DMS 273 treated with DMSO at 0.1 percent for 48 hours (cell line): ENCODE measurements around the gene PCID2.
"Not testable (repeated sequence)": the region's sequence is repeated elsewhere in the genome, so short reads cannot be mapped to it uniquely, and the experiment has no call there.

Experiments used
- DNase-seq: peaks from one replicate; lab custom pipeline; 2025; lab: John Stamatoyannopoulos, UW

PCID2 gene

GRCh38 chr13:113166266-113166665 is 42.2 kb downstream of the PCID2 start:
- no peak for DNase-seq

DNA sequence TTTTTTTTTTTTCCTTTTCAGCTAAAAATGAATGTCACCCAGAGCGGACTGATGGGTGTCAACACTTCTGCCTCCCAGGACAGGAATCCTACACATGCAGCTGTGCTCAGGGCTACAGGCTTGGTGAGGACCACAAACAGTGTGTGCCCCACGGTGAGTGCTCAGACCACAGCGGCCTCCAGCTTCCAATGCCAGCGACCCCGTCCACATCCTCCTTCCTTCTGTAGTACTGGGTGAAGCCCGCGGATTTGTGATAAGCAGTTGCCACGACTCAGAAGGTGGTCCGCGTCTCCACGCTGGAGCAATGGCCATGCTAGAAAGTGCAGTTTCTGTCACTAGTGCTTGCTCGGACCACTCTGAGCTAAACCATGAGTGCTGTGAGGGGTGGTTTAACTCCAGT is 44.0 kb downstream of the PCID2 start:
- no peak for DNase-seq

GRCh38 chr13:113162783-113163685 is 45.4 kb downstream of the PCID2 start:
- DNase-seq = no peak

DNA sequence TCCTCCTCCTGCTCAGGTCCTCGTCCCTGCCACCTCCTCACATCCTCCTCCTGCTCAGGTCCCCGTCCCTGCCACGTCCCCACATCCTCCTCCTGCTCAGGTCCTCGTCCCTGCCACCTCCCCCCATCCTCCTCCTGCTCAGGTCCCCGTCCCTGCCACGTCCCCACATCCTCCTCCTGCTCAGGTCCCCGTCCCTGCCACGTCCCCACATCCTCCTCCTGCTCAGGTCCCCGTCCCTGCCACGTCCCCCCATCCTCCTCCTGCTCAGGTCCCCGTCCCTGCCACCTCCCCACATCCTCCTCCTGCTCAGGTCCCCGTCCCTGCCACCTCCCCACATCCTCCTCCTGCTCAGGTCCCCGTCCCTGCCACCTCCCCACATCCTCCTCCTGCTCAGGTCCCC is 46.5 kb downstream of the PCID2 start:
- not testable (repeated sequence) for DNase-seq

- no peak for DNase-seq
Observed at GRCh38 chr13:113161433-113161832, 47.0 kb downstream of the PCID2 start.

DNA sequence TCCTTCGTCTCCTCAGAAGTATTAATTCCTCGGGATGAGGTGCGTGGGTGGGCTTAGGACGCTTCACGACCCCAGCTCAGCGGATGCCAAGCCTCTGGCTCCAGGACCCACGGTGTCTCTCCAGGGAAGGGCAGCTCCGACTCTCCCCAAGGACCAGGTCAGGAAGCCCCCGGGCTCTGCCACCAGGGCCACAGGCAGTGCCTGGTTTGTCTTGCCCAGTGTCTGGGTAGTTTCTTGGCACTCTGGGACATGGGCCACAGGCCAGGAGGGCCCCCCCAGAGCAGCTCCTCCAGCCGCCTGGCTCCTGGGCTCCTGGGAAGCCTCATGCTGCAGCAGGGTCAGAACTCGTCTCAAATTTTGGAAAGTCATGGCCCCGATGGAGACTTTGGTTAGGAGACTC is 47.5 kb downstream of the PCID2 start:
- DNase-seq = no peak

DNA sequence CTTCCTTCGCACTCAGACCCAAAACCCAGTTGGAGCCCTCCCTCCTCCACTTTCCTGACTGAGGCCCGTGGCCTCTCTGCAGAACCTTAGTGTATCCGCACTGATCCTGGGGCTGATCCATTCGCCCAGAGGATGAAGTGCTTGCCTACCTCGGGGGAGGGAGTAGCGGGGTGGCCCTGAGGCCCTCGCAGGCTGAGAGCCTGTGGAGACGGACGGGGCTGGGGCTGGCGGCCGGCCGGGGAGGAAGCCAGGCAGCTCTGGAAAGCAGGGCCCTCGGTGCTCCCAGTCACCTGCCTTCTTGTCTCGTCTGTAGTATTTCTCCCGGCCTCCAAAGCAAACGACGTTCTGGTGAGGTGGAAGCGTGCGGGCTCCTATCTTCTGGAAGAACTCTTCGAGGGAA is 48.8 kb downstream of the PCID2 start:
- no peak for DNase-seq

- no peak for DNase-seq
Observed at GRCh38 chr13:113158946-113159345, 49.5 kb downstream of the PCID2 start.

DNA sequence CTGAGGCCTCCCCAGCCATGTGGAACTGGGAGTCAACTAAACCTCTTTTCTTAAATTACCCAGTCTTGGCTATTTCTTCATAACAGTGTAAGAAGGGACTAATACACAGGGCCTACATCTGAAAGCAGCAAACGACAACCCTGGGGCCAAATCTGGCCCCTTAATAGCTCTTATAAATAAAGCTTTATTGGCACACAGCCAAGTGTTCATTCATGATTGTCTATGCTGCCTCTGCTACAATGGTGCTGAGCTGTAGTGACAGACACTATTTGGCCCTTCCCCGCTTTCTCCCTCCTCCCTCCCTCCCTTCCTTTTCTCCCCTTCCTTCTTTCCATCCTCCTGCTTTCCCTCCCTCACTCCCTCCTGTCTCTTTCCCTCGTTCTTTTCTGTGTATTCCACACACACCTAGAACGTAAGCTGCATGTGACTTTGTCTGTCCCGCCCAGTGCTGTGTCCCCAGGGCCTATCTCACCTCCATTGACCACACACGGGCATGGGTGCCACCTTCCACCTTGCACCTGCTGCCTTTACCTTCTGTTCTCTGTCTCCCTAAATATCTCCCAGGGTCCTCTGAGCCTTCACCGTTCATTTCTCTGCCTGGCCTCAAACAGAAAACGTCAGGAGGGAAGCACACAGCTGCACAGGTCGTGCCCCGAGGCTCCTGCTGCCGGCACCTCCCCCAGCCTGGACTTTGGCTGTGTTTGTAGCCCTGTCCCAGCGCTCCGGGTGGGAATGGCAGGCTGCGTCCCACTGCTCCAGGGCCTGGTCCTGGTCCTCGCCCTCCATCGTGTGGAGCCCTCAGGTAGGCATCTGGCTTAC is 50.3 kb downstream of the PCID2 start, which contains the start of gene PROZ:
PROZ (plus strand) TSS at position 720 of the 819 bp plus-strand sequence; CDS start at position 733, 13 bp downstream.
- no peak for DNase-seq

GRCh38 chr13:113157206-113157928 is 51.1 kb downstream of the PCID2 start:
- DNase-seq = no peak

GRCh38 chr13:113155982-113156655 is 52.4 kb downstream of the PCID2 start:
- DNase-seq = no peak

- no peak for DNase-seq
Observed at GRCh38 chr13:113155201-113155600, 53.3 kb downstream of the PCID2 start.

DNA sequence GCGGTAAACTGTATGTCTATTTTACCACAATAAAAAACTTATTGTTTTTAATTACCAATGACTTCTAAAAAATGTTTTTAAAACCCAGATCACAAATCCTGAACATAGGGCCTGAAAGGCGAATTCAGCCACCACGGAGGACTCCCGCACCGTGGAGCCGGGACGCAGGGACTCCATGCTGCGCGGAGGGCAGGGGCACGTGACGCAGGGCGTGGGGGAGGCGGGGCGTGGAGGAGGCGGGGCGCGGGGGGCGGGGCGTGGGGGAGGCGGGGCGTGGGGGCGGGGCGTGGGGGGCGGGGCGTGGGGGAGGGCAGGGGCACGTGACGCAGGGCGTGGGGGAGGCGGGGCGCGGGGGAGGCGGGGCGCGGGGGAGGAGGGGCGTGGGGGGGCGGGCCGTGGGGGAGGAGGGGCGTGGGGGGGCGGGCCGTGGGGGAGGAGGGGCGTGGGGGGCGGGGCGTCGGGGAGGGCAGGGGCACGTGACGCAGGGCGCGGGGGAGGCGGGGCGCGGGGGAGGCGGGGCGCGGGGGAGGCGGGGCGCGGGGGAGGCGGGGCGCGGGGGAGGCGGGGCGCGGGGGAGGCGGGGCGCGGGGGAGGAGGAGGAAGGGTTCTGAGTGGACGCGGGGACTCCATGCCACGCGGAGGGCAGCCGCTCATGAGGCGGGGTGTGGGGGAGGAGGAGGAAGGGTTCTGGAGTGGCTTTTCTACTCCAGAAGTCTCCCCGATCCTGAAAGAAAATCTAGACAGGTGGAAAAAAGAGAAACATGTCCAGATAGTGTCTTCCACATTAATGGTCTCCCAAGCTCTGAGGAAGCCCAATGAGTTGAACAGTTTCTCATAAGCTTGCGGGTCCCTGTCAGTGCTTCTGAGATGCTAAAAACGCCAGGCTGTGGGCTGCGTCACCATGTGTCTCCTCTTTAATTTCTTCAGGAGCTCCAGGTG is 54.4 kb downstream of the PCID2 start:
- no peak for DNase-seq

- DNase-seq = no peak
Observed at GRCh38 chr13:113152984-113153809, 55.3 kb downstream of the PCID2 start.

- no peak for DNase-seq
Observed at GRCh38 chr13:113152691-113152983, 55.8 kb downstream of the PCID2 start.

- DNase-seq = no peak
Observed at GRCh38 chr13:113151745-113152690, 56.5 kb downstream of the PCID2 start.

DNA sequence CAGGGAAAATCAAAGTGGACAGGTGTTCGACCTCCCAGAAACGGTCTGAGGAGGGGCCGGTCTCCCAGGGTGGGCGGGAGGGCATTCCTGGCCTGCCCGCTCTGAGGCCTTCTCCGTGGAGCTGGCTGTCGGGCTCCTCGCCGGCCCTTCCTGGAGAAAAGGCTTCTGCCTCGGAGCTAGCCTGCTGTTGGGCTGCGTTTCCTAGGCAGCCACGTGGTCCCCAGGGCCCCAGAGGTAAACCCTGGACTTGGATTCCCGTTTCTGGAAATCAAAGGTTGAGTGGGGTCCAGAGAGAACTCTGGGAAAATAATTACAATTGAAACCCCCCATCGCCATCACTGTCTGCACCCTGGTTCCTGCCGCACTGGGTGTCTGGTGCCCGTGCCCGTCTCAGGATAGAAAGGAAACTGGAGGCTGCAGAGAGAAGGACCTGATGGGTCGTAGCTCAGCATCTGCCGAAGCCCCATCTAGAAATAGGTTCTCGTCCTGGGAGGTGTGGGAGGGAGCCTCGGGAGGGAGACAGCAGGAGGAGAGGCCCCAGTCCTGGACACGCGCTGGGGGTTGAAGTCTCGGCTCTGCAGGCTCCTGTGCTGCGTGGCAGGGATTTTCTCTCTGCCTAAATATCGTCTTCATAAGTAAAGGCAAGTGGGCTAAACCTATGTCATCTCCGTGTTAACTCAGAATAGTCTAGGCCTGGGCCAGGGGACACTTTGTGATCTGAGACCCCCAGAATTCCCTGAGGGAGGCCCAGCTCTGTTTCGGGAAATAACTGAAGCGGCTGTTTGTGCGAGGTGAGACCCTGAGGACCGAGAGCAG is 57.7 kb downstream of the PCID2 start:
- no peak for DNase-seq
